IMR-90 (cell line): ENCODE results near the gene SLC24A3. TPM values are rescaled to one million over a fixed set of nuclear protein-coding genes. Genes with fewer than 3 reads are reported as not detected.

ENCODE experiments used
- ATAC-seq: fragments of 200-7000 bp; cut with Tn5 transposase; 2 replicates; pipeline ENCODE4 v1.9.1; 2020; ENCODE audit warnings: low read depth, mild to moderate bottlenecking, moderate library complexity
- BruUV-seq: library from RNA; stranded (reverse); fragments of 400-500 nt; replicated peaks from 2 replicates; lab custom pipeline; 2021; lab: Mats Ljungman, UMichigan
- CTCF ChIA-PET: fragments of 300-600 bp; formaldehyde crosslinking; extraction: SDS; loops from one replicate; lab custom pipeline; 2021; ENCODE audit warnings: antibody characterized with exemption; lab: Yijun Ruan, JAX
- POLR2A ChIA-PET: fragments of 300-600 bp; sonication (Branson Sonifier 250); formaldehyde crosslinking; loops from one replicate; lab custom pipeline; 2022; ENCODE audit warnings: antibody characterized with exemption; ENCODE audit not compliant: unreplicated experiment; lab: Charles Lee
- DNase-seq: peaks from one replicate; pipeline ENCODE4 v3.0.0; 2013
- H2AFZ ChIP-seq: replicated peaks from 2 replicates; pipeline ENCODE3; 2013; ENCODE audit warnings: low read length, mild to moderate bottlenecking; ENCODE audit not compliant: poor library complexity
- H2AK5ac ChIP-seq: 2 replicates; pipeline ENCODE4 v1.6.1; 2013; ENCODE audit warnings: low read depth, low read length, inconsistent platforms
- H2AK9ac ChIP-seq: replicated peaks from 2 replicates; pipeline ENCODE3; 2013; ENCODE audit warnings: mild to moderate bottlenecking, low read depth, low read length, moderate library complexity; ENCODE audit not compliant: poor library complexity
- H2BK120ac ChIP-seq: 2 replicates; pipeline ENCODE4 v1.6.1; 2013; ENCODE audit warnings: low read depth, low read length, inconsistent platforms
- H2BK15ac ChIP-seq: 3 replicates; pipeline ENCODE4 v1.6.1; 2013; ENCODE audit warnings: low read depth, low read length, inconsistent platforms
- H2BK20ac ChIP-seq: 2 replicates; pipeline ENCODE4 v1.6.1; 2013; ENCODE audit warnings: low read depth, mild to moderate bottlenecking, inconsistent platforms, low read length, moderate library complexity
- H2BK5ac ChIP-seq: 2 replicates; pipeline ENCODE4 v1.6.1; 2013; ENCODE audit warnings: mild to moderate bottlenecking, low read depth, low read length, inconsistent platforms; ENCODE audit not compliant: poor library complexity, severe bottlenecking
- H3K14ac ChIP-seq: replicated peaks from 2 replicates; pipeline ENCODE4 v1.6.1; 2013; ENCODE audit warnings: low read depth, low read length, inconsistent platforms
- H3K18ac ChIP-seq: 2 replicates; pipeline ENCODE4 v1.6.1; 2013; ENCODE audit warnings: low read depth, low read length, control low read depth
- H3K23ac ChIP-seq: 2 replicates; pipeline ENCODE4 v1.6.1; 2013; ENCODE audit warnings: low read depth, low read length, inconsistent platforms
- H3K27ac ChIP-seq: 2 replicates; pipeline ENCODE4 v1.5.1; 2013; ENCODE audit warnings: mild to moderate bottlenecking, control low read depth, low read length; ENCODE audit not compliant: insufficient read depth
- H3K27me3 ChIP-seq: 2 replicates; pipeline ENCODE4 v1.6.1; 2013; ENCODE audit warnings: low read length; ENCODE audit not compliant: control insufficient read depth, insufficient read depth
- H3K36me3 ChIP-seq: 2 replicates; pipeline ENCODE4 v1.6.1; 2013; ENCODE audit warnings: low read length, mixed read lengths; ENCODE audit not compliant: control insufficient read depth, insufficient read depth
- H3K4ac ChIP-seq: 2 replicates; pipeline ENCODE4 v1.6.1; 2013; ENCODE audit warnings: low read depth, low read length, inconsistent platforms
- H3K4me1 ChIP-seq: 2 replicates; pipeline ENCODE4 v1.6.1; 2013; ENCODE audit warnings: low read length, mixed read lengths; ENCODE audit not compliant: control insufficient read depth, insufficient read depth
- H3K4me2 ChIP-seq: 2 replicates; pipeline ENCODE4 v1.6.1; 2013; ENCODE audit warnings: low read depth, mild to moderate bottlenecking, control low read depth, low read length, moderate library complexity
- H3K4me3 ChIP-seq: 2 replicates; pipeline ENCODE4 v1.5.1; 2013; ENCODE audit warnings: low read depth, mild to moderate bottlenecking, control low read depth, low read length, moderate library complexity; ENCODE audit not compliant: insufficient read depth
- H3K56ac ChIP-seq: 2 replicates; pipeline ENCODE4 v1.6.1; 2013; ENCODE audit warnings: low read length, inconsistent platforms; ENCODE audit not compliant: insufficient read depth; ENCODE audit errors: extremely low read depth
- H3K79me1 ChIP-seq, 2 experiments: 2 replicates each; pipeline ENCODE4 v1.6.1; 2013; ENCODE audit warnings: low read length in 2 of 2, inconsistent platforms in 1 of 2, low read depth in 1 of 2
- H3K9ac ChIP-seq: 2 replicates; pipeline ENCODE4 v1.6.1; 2013; ENCODE audit warnings: low read depth, low read length, control low read depth
- H3K9me1 ChIP-seq: 2 replicates; pipeline ENCODE4 v1.6.1; 2013; ENCODE audit warnings: low read length, inconsistent platforms; ENCODE audit not compliant: insufficient read depth
- H3K9me3 ChIP-seq: 2 replicates; pipeline ENCODE4 v1.6.1; 2013; ENCODE audit warnings: low read length; ENCODE audit not compliant: control insufficient read depth, insufficient read depth
- H4K20me1 ChIP-seq: 2 replicates; pipeline ENCODE4 v1.6.1; 2013; ENCODE audit warnings: low read length, inconsistent platforms; ENCODE audit not compliant: insufficient read depth
- H4K5ac ChIP-seq: 2 replicates; pipeline ENCODE4 v1.6.1; 2013; ENCODE audit warnings: mild to moderate bottlenecking, low read depth, low read length, control low read depth
- H4K8ac ChIP-seq, 2 experiments: 2 replicates each; pipeline ENCODE4 v1.6.1; 2013; ENCODE audit warnings: low read depth in 2 of 2, low read length in 2 of 2, control low read depth in 1 of 2, inconsistent platforms in 1 of 2
- H4K91ac ChIP-seq: 2 replicates; pipeline ENCODE4 v1.6.1; 2013; ENCODE audit warnings: low read depth, low read length, inconsistent platforms; ENCODE audit not compliant: insufficient read depth
- BHLHE40 ChIP-seq: fragments of 150-350 bp; IDR thresholded peaks from 2 replicates; pipeline ENCODE4 v1.6.1; 2016; ENCODE audit warnings: mild to moderate bottlenecking, low read depth, low read length
- CEBPB ChIP-seq: IDR thresholded peaks from 2 replicates; pipeline ENCODE4 v1.6.1; 2012; ENCODE audit warnings: low read depth, low read length, improper control_type of control experiment
- FOS ChIP-seq: fragments of 150-350 bp; IDR thresholded peaks from 2 replicates; pipeline ENCODE4 v1.6.1; 2016; ENCODE audit warnings: low read depth, low read length
- MAFK ChIP-seq: IDR thresholded peaks from 2 replicates; pipeline ENCODE4 v1.6.1; 2012; ENCODE audit warnings: low read depth, low read length, improper control_type of control experiment
- MAZ ChIP-seq: IDR thresholded peaks from 2 replicates; pipeline ENCODE4 v1.6.1; 2012; ENCODE audit warnings: low read depth, mild to moderate bottlenecking, low read length, improper control_type of control experiment, moderate library complexity, borderline replicate concordance
- NFE2L2 ChIP-seq: fragments of 150-350 bp; IDR thresholded peaks from 2 replicates; pipeline ENCODE4 v1.6.1; 2016; ENCODE audit warnings: low read depth, mild to moderate bottlenecking, low read length
- POLR2A ChIP-seq: IDR thresholded peaks from 2 replicates; pipeline ENCODE4 v1.6.1; 2012; ENCODE audit warnings: mild to moderate bottlenecking, low read depth, low read length
- WGBS, 2 experiments: methylation state at CpG; one replicate each; pipeline versions ENCODE4 v1.1.5 to v1.1.7; 2013; ENCODE audit warnings: missing lambda C conversion rate in 2 of 2; ENCODE audit not compliant: insufficient read length in 1 of 2; ENCODE audit errors: extremely low coverage in 2 of 2; 5-methylcytosine and 5-hydroxymethylcytosine counted together
- dilution Hi-C: fragments of 300-500 bp; cut with HindIII; formaldehyde crosslinking; loops from one replicate; pipeline ENCODE4 v1.14.3; 2018; ENCODE audit warnings: low sequenced_read_pairs; ENCODE audit not compliant: unreplicated experiment
- in situ Hi-C: fragments of 300-500 bp; cut with MboI; formaldehyde crosslinking; loops from 3 replicates; pipeline ENCODE4 v1.14.3; 2019; ENCODE audit warnings: low sequenced_read_pairs, inconsistent platforms, mixed read lengths
- intact Hi-C: fragments of 100-400 bp; cut with micrococcal nuclease; formaldehyde crosslinking; loops from 2 replicates; pipeline ENCODE4 v1.10.0; 2022
- polyA plus RNA-seq, 3 experiments: library from polyadenylated mRNA; depleted of rRNA; stranded (reverse); fragments of >200 nt; gene quantifications; 2 replicates each; pipeline ENCODE4 v1.2.3, GENCODE V29; 2012; ENCODE audit warnings: low replicate concordance in 1 of 3
- total RNA-seq: library from RNA; depleted of rRNA; stranded (reverse); fragments of >200 nt; gene quantifications from 2 replicates; pipeline ENCODE4 v1.2.3, GENCODE V29; 2012
- TF ChIP-seq, protein P1 (sequence below): fragments of 150-350 bp; IDR thresholded peaks from 2 replicates; pipeline ENCODE4 v1.6.1; 2017; ENCODE audit warnings: mild to moderate bottlenecking, antibody characterized with exemption, low read length, low read depth

Gene SLC24A3
- total and polyA plus RNA-seq, 2 of the 4 experiments (the other 2 are of a cell fraction): not detected

DNA sequence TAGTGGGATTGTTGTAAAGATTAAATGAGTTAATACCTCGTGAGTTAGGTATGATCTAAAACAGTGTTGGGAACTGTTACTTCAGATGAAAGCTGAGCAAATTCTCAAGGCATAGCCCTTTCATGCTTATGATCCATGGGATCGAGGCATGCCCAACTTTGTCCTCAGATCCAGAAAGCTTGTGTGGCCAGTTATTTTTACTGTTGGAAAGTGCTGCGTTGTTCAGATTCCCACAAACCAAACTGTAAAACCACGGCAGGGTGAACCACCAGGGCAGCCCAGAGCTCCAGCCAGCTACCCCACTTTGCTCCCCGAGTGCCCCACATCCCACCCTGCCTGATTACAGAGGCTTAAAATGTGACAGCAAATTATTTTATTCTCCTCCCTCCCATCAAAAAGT lies 406.3 kb downstream of the SLC24A3 start:
- POLR2A ChIA-PET: no interaction called here

More for the DNA sequence above, 406.3 kb downstream of the SLC24A3 start:
- Histone ChIP-seq H3K9me3 (no peaks in the 10 kb centered on the region), H3K23ac (no peak overlapping the region), H3K14ac (no peak overlapping the region), H3K36me3 (no peaks in the 10 kb centered on the region), H4K5ac (no peak overlapping the region), H3K56ac (no peak overlapping the region), H2BK15ac (no peak overlapping the region), H4K8ac (no peak overlapping the region), H3K27ac (no peak overlapping the region), H3K4ac (no peak overlapping the region), H2AK9ac (no peak overlapping the region), H2AFZ (no peak overlapping the region), H3K18ac (no peak overlapping the region), H4K20me1 (no peaks in the 10 kb centered on the region), H3K9ac (no peak overlapping the region), H3K9me1 (no peaks in the 10 kb centered on the region; the same call in 1 of the 2 replicates), H4K91ac (no peak overlapping the region), H3K27me3 (no peaks in the 10 kb centered on the region), H3K4me2 (no peak overlapping the region), H3K4me3 (no peak overlapping the region), H3K79me1 (no peaks in the 10 kb centered on the region), H2BK120ac (no peak overlapping the region), H3K4me1 (no peaks in the 10 kb centered on the region), H2BK5ac (no peak overlapping the region), H2BK20ac (no peak overlapping the region), H2AK5ac (no peak overlapping the region)
- BruUV-seq: no TSS peak
- CTCF ChIA-PET: no interaction called here
- in situ Hi-C loops: no loop called here
- intact Hi-C loops: no loop called here
- 20% methylated on average over 4 of the region's 5 CpGs; no CpG with 5 or more reads in 1 of the 2 experiments for WGBS, 2 experiments
- ATAC-seq: no peak
- TF ChIP-seq FOS: no peak
- TF ChIP-seq MAFK: no peak
- no peak for TF ChIP-seq NFE2L2
- no peak for TF ChIP-seq CEBPB
- TF ChIP-seq BHLHE40: no peak
- TF ChIP-seq, protein P1, sequence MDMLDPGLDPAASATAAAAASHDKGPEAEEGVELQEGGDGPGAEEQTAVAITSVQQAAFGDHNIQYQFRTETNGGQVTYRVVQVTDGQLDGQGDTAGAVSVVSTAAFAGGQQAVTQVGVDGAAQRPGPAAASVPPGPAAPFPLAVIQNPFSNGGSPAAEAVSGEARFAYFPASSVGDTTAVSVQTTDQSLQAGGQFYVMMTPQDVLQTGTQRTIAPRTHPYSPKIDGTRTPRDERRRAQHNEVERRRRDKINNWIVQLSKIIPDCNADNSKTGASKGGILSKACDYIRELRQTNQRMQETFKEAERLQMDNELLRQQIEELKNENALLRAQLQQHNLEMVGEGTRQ: no peak
- TF ChIP-seq MAZ: no peak
- TF ChIP-seq POLR2A: no peak
- no peak for DNase-seq
- dilution Hi-C loops: no loop called here
